ENCODE results near the gene TAS2R20. TPM values are rescaled to one million over a fixed set of nuclear protein-coding genes. Genes with fewer than 3 reads are reported as not detected.
"Not testable (repeated sequence)": the region's sequence is repeated elsewhere in the genome, so short reads cannot be mapped to it uniquely, and the experiment has no call there.

The TAS2R20 gene, protein sequence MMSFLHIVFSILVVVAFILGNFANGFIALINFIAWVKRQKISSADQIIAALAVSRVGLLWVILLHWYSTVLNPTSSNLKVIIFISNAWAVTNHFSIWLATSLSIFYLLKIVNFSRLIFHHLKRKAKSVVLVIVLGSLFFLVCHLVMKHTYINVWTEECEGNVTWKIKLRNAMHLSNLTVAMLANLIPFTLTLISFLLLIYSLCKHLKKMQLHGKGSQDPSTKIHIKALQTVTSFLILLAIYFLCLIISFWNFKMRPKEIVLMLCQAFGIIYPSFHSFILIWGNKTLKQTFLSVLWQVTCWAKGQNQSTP
- polyA plus RNA-seq (2014; cell fraction: cytosol; rRNA removed) = 0.13 and 0.31 TPM in 2 replicates
- polyA plus RNA-seq (2014; cell fraction: nucleus; rRNA removed) = 6.7 and 9.6 TPM in 2 replicates

DNA sequence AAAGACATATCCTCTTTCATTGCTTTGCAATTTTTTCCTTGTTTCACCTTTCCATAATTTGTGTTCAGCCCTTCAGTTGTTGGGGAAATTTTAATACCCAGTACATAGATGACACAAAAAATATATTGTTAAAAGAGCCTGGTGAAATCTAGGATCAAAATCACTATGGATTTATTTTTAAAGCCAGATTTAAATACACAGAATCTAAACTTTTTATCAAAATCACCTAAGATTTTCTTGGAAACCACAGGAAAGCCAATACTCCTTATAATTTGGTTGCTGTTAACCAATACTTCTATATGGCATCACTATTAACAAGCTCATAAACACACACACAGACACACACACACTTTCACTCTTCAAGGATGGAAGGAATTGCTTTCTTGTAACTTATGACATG is at the start of gene TAS2R20:
TAS2R20 (minus strand) TSS at position 101 of the 400 bp plus-strand sequence. CDS start 429 bp downstream, outside the sequence.
- DNase-seq (ENCODE audit: low spot score) = no peak

DNA sequence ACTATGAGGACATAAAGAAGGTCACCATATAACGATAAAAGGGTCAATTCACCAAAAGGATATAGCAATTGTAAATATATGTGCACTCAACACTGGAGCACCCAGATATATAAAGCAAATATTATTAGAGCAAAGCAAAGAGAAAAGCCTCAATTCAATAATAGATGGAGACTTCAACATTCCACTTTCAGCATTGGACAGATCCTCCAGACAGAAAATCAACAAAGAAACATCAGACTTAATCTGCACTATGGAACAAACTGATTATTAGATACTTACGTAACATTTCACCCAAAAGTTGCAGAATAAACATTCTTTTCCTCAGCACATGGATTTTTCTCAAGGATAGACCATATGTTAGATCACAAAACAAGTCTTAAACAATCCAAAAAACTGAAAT is 43.3 kb upstream of the TAS2R20 start:
- DNase-seq (ENCODE audit: low spot score) = not testable (repeated sequence)

DNA sequence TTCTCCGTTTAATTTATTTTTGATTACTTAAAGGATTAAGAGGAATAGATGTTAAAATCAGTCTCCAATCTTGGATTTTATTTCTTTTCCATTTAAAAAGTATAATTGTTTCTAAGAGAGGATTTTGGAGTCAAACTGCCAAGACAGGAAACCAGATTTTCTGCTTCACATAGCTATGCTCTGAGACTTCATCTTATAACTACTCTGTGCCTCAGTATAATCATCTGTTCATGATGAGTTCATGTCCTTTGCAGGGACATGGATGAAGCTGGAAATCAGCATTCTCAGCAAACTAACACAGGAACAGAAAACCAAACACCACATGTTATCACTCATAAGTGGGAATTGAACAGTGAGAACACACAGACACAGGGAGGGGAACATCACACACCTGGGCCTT is 42.1 kb upstream of the TAS2R20 start:
- no peak for DNase-seq (ENCODE audit: low spot score)

DNA sequence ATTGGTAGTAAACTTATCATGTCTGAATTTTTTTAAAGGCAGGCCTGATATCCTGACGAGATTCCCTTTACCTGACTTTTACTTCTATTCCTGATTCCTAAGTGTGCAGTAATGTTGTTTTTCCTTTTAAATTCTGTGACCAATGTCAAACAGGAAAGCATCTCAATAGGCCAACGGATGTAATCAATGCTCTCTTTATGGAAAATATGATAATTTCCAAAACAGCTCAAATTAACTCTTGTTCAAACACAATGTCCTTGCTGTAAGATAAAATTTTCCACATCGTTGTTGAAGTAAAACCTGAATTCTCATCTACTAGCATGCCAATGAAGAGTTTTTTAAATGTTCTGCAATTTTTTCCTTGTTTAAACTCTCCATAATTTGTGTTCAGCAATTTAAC is 41.1 kb upstream of the TAS2R20 start:
- DNase-seq (ENCODE audit: low spot score) = no peak

DNA sequence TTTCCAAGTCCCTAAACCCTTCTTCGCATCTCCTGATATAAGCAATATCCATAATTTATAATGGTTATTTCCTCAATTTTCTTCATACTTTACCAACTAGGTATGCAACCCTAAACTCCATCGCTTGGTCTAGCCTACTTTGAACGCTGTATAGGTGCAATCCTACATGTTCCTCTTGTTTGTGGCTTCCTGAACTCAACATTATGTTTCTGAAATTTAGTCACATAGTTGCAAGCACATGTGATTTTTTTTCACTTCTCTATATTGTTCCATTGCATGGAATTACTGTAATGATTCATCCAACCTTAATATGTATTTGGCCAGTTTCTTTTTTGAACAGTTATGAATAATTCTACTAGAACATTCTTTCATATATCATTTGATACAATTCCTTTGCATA is 35.9 kb upstream of the TAS2R20 start:
- DNase-seq (ENCODE audit: low spot score) = not testable (repeated sequence)

DNA sequence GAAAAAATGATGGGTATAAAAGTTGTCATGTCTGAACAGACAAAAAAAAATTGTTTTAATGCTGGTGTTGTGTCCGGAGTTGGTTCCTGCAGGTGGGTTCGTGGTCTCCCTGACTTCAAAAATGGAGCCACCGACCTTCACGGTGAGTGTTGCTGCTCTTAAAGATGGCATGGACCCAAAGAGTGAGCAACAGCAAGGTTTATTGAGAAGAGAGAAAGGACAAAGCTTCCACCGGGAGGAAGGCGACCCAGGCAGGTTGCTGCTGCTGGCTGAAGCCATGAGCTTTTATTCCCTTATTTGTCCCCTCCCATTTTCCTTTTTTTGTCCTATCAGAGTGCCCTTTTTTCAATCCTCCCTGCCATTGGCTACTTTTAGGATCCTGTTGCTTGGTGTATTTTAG is 33.2 kb upstream of the TAS2R20 start, which contains the start of gene TAS2R31:
TAS2R31 (minus strand) TSS at position 101 of the 400 bp plus-strand sequence; CDS start at position 29, 72 bp downstream.
- no peak for DNase-seq (ENCODE audit: low spot score)

DNA sequence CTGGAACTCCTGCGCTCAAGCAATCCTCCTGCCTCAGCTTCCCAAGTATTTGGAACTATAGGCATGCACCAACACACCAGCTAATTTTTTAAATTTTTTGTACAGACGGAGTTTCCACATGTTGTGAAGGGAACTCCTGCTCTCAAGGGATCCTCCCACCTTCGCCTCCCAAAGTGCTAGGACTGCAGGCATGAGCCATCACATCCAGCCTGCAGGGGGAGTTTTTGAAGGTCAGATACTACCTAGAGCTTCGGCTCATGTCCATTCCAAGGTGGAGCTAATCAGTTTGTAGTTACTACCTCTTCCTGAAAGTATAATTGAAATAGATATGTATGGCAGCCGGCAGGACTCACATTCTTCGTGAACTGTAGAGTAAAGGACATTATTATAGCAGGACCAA is 28.0 kb upstream of the TAS2R20 start:
- DNase-seq (ENCODE audit: low spot score) = no peak

DNA sequence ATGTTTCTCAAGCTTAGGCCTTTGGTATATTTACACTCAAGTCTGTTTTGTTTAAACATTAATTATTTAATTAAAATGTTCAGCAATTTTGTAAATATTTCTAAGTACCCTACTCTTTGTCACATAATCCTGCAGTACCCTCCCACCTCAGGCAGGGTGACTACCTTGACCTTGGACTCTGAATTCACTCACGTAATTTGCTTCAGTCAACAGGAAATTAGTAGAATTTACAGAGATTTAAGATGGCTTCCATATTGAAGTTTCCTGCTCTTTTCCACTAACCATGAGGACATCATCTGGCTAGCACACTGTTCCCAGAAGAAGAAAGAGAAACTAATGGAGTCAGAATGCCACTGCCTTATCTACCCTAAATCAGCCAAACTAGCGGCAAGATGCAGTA is 25.3 kb upstream of the TAS2R20 start:
- no peak for DNase-seq (ENCODE audit: low spot score)

DNA sequence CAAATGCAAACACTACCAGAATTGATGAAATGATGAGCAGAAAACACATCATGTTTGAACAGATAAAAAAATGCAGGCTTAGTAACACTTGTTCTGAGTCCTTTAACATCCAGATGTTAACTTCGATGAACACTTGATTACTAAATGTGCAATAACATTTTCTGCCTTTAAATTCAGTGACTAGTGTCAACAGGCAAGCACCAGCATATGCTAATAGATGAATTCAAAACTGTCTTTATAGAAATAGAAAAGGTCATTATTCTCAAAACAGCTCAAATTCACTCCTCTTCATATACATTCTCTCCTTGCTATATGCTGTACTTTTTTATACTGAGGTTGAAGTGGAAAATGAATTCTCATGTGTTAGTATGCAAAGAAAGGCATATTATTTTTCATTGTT is 24.4 kb upstream of the TAS2R20 start, which contains the start of gene TAS2R19:
TAS2R19 (minus strand) TSS at position 101 of the 400 bp plus-strand sequence; CDS start at position 52, 49 bp downstream.
- no peak for DNase-seq (ENCODE audit: low spot score)

DNA sequence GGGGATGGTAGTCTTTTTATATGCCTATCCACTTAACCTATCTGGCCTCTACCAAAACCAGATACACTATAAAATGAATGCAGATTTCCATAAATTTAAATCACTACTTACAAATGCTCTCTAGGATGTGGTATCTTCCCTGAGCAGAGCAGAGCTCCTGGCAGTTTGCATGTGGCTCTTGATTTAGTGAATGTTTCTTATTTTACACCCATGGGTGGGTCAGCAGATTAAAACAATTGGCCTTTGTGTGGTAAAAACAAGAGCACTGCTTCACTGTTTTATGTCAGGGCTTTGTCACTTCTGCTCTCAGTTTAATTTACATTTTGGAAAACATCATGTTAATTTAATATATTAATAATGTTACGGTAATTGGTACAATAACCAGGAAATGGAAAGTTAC is 18.8 kb upstream of the TAS2R20 start:
- DNase-seq (ENCODE audit: low spot score) = no peak

DNA sequence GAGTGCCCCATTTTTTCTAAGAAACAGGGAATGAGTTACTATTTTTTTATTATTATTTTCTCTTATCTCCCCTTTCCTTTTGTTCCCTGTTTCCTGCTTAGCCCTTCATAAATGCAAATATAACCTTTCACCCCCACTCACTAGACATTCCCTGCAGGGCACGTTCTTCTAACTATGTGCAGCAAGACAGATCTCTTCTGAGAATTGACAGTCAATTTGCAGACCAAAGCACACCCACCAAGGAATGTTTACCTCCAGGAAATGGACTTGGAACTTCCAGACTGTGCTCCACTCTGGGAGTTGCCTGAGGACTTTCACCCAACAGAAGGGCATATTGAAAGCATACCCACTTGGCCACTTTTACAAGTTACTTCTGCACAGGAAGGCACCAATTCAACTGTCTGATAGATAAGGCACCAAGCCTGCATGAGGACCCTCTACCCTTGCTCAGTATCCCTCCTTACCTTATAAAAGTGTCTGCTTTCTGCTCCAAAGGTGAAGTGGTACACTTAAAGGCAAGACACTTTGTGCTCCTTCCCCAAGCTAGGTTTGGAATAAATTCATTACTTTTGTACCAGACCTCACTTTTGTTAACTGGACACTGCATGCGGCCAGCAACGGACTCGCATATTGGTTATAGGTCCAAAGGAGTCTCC is 17.8 kb upstream of the TAS2R20 start:
- DNase-seq (ENCODE audit: low spot score) = no peak

DNA sequence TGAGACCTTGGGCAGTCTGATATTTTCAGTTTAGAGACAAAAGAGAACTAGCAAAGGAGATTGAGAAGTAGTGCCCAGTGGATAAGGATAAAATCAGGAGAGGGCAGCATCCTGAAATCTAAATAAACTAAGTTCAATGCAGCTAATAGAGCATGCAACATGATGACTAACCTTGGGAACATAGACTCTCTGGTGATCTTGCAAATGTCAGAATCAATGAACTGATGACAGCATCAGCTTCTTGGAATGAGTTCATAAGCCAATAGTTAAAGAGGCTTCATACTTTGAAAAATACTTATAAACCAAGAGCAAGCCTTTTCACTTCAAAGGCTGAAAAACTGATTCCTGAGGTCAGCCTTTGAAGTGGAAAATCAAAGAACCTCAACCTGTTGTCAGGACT is 16.1 kb upstream of the TAS2R20 start:
- DNase-seq (ENCODE audit: low spot score) = no peak

DNA sequence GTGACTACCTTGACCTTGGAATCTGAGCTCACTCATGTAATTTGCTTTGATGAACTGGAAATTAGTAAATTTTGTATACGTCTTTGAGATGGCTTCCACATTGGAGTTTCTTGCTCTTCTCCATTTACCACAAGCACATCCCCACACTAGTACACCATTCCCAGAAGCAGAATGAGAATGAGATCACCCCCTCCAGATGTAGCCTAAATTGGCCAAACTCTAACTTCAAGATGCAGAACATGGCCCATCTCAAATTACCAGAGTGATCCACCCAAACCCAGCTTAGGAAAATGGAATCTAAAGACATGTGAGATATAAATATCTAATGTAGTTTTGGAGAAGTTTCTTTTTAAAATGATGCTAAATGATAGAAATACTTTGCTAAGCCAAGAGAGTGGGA is 9.5 kb upstream of the TAS2R20 start:
- no peak for DNase-seq (ENCODE audit: low spot score)

DNA sequence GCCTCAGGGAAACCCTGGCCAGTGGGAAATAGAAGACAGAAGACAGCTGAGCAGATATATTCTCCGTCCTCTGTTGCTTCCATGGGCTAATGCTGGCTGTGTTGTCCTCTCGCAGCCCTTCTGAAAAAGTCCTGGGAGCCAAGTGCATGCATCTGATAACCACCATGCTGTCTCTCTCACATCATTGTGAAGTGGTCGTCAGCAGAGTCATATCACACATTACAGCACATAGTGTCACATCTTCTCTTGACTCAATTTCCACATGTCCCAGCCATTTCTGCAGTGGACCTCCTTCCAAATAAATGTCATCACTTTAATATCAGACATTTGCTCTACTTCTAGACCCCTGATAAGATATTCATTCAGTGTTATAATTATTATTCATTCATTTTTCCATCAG is 3.8 kb downstream of the TAS2R20 start:
- no peak for DNase-seq (ENCODE audit: low spot score)

DNA sequence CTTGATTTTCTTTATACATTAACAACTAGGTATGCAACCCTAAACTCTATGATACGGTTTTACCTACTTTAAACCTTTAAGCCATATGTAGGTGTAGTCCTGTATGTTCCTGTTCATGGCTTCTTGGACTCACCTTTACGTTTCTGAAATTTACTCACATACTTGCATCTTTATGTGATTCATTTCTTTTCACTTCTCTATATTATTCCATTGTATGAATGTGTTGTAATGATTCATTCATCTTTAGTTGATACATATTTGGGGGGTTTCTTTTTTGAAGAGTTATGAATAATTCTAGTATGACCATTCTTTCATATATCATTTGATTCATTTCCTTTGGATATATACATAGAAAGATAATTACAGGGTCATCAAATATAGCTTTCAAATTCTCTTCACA is 9.0 kb downstream of the TAS2R20 start:
- no peak for DNase-seq (ENCODE audit: low spot score)

DNA sequence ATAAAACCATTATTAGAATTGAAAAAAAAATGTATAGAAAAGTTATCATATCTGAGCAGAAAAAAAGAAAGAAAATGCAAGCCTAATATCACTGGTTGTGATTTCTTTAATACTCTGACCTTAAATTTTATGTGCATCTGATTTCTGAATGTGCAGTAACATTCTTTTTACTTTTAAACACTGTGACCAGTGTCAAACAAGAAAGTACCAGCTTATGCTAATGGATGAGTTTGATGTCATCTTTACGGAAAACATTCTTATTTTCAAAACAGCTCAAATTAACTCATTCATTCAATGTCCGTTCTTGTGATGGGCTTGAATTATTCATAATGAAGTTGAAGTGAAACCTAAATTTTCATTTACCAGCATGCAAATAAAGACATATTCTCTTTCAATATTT is 11.3 kb downstream of the TAS2R20 start, which contains the start of gene TAS2R50:
TAS2R50 (minus strand) TSS at position 101 of the 400 bp plus-strand sequence; CDS start at position 49, 52 bp downstream.
- DNase-seq (ENCODE audit: low spot score) = no peak

DNA sequence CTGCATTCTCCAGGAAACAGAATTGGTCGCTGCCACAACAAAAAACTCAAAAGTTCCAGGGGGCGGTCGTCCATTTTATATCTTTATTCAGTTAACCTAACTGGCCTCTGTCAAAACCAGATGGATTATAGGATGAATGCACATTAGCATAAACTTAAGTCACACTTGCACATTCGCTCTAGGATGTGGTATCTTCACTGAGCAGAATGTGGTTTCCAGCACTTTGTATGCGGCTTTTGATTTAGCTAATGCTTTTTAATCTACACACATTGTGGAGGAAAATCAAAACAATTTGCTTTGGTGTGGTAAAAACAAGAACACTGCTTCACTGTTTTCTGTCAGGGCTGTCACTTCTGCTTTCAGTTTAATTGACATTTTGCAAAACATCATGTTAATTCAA is 15.9 kb downstream of the TAS2R20 start:
- DNase-seq (ENCODE audit: low spot score) = no peak

DNA sequence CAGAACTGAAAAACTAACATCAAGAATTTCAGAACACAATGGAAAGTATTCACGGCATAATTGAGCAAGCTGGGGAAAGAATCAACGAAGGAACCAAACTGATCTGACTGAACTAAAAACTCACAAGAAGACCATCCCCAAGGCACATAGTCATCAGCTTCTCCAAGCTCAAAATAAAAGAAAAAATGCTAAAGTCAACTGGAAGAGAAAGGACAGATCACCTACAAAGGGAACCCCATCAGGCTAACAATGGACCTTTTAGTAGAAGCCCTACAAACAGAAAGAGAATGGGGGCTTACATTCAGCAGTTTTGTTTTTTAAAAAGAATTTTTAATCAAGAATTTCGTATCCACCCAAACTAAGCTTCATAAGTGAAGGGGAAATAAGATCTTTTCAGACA is 23.1 kb downstream of the TAS2R20 start:
- no peak for DNase-seq (ENCODE audit: low spot score)

DNA sequence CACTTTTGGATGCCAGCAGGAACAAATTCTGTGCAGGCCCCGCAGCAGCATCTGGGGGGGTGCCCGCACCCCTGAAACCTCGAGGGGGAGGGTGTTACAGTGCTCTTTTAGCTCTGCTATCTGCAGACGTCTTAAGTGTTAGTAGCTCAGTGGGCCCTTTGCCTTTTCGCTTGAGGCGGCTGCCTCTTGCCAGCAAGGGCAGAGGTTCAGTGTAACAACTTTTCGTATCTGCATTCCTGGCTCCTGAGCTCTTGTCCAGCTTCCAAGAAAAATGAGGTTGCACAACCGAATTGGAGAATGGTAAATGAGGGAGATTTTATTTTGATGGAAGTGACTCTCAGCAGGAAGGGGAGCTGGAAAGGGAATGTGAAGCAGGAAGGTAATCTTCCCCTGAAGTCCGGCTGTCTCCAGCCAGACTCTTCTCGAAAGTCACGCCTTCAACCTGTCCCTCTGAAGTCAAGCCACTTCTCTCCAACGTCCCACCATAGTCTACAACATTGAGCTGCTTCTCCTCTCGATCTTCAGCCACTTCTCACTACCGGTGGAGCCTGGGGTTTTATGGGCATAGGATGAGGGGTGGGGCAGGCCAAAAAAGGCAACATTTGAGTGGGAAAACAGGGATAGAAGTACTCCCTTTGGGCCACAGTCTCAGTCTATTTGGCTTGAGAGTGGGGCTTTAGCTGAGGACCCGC is 29.2 kb downstream of the TAS2R20 start:
- DNase-seq (ENCODE audit: low spot score) = no peak

DNA sequence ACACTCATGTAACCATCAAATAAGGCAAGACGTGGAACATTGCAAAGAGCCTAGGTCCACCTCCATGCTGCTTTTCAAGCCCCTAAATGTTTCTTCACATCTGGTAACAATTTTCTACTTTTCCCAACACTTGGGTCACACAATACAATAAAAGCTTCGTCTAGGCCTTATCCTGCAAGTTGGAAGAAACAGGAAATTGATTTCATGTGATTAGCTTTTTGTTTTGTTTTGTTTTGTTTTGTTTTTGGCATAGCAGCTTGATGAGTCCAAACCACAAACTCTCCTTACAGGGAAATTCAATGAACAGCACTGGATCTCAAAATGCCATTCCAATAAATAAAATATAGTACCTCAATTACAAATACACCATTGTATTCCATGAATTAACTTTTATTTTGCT is 30.7 kb downstream of the TAS2R20 start:
- no peak for DNase-seq (ENCODE audit: low spot score)

DNA sequence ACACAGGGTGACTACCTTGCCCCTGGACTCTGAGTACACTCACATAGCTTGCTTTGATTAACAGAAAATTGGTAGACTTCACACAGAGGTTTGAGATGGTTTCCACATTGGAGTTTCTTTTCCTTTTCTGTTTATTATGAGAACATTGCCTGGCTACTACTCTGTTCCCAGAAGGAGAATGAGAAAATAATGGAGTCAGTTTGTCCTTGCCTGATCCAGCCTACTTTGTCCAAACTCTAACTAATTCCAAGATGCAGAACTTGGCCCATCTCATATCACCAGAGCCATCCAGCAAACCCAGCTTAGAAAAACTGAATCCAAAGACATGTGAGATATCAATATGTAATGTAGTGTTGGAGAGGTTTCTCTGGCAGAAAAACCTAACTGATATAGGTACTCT is 31.8 kb downstream of the TAS2R20 start:
- DNase-seq (ENCODE audit: low spot score) = no peak

DNA sequence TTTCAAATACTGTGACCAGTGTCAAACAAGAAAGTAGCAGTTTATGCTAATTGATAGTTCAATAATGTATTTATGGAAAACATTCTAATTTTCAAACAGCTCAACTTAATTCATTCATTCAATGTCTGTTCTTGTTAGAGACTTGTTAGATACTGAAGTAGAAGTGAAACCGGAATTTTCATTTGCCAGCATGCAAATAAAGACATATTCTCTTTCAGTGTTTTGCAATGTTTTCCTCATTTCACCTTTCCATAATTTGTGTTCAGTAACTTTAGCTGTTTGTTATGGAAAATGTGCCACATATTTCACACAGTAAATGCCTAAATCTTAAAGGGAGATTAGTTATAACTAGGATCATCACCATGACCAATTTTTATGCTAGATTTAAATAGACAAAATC is 32.6 kb downstream of the TAS2R20 start:
- no peak for DNase-seq (ENCODE audit: low spot score)
